Sigmoid colon (tissue), 7 donors: ENCODE data around the gene TNFRSF12A. TPM values are rescaled to one million over a fixed set of nuclear protein-coding genes. Genes with fewer than 3 reads are reported as not detected.

Experiments
- DNase-seq: peaks from one replicate; pipeline ENCODE4 v3.0.0-alpha.2; 2019
- H3K27ac ChIP-seq, 4 donors: fragments of 200-600 bp; sonication (generic); one replicate each; pipeline ENCODE4 v1.5.1; 2016 to 2019; ENCODE audit warnings: mild to moderate bottlenecking in 1 of 4
- H3K27me3 ChIP-seq, 3 donors: fragments of 200-600 bp; sonication (generic); one replicate each; pipeline ENCODE4 v1.5.1; 2019; ENCODE audit warnings: mild to moderate bottlenecking in 1 of 3
- H3K36me3 ChIP-seq, 4 donors: fragments of 200-600 bp; sonication (generic); one replicate each; pipeline ENCODE4 v1.5.1; 2016 to 2019
- H3K4me1 ChIP-seq, 4 donors: fragments of 200-600 bp; sonication (generic); one replicate each; pipeline ENCODE4 v1.5.1; 2017 to 2019
- H3K4me3 ChIP-seq, 4 donors: fragments of 200-600 bp; sonication (generic); one replicate each; pipeline ENCODE4 v1.5.1; 2017 to 2019; ENCODE audit warnings: mild to moderate bottlenecking in 2 of 4, moderate library complexity in 1 of 4
- H3K9me3 ChIP-seq, 4 donors: fragments of 200-600 bp in 3 of 4; sonication (generic) in 3 of 4; one replicate each; pipeline versions ENCODE4 v1.5.1 to v1.6.1; 2013 to 2019
- CTCF ChIP-seq, 4 experiments: fragments of 450-650 bp in 3 of 4; fragments of 200-600 bp in 1 of 4; IDR thresholded peaks; one replicate each; pipeline ENCODE4 v1.5.1; 2016 to 2019; ENCODE audit warnings: antibody characterized with exemption in 4 of 4, mild to moderate bottlenecking in 3 of 4, moderate library complexity in 2 of 4
- EP300 ChIP-seq, 4 donors: sonication (generic); formaldehyde crosslinking; IDR thresholded peaks; one replicate each; pipeline ENCODE4 v1.6.1; 2017; ENCODE audit warnings: antibody characterized with exemption in 4 of 4
- POLR2A ChIP-seq, 2 donors: fragments of 450-650 bp; IDR thresholded peaks; one replicate each; pipeline ENCODE4 v1.6.1; 2016; ENCODE audit warnings: antibody characterized with exemption in 2 of 2, mild to moderate bottlenecking in 2 of 2, moderate library complexity in 2 of 2
- POLR2AphosphoS5 ChIP-seq, 4 donors: sonication (generic); formaldehyde crosslinking; IDR thresholded peaks; one replicate each; pipeline ENCODE4 v1.6.1; 2017; ENCODE audit warnings: antibody characterized with exemption in 4 of 4
- WGBS, 2 donors: extraction: QIAGEN DNeasy Blood & Tissue Kit; methylation state at CpG; one replicate each; pipeline ENCODE4 v1.1.7; 2013; 5-methylcytosine and 5-hydroxymethylcytosine counted together
- intact Hi-C: fragments of 100-400 bp; cut with DNase I; formaldehyde crosslinking; loops from one replicate; pipeline ENCODE4 v1.15.1; 2023
- polyA plus RNA-seq, 3 donors: library from polyadenylated mRNA; stranded (reverse); fragments of 200-250 nt; gene quantifications; one replicate each; pipeline ENCODE4 v1.2.3, GENCODE V29; 2013
- total RNA-seq, 4 donors: library from RNA; depleted of rRNA; stranded (reverse); fragments of >200 nt; gene quantifications; one replicate each; pipeline ENCODE4 v1.1.0, GENCODE V29; 2016
- donor health status: healthy with polysubstance abuse.
- donor health status: Bipolar disorder and iron deficiency.
- donor health status: healthy.

Gene TNFRSF12A
- total and polyA plus RNA-seq, 7 donors = 6.1 to 78.2 (median 10.3) TPM

DNA sequence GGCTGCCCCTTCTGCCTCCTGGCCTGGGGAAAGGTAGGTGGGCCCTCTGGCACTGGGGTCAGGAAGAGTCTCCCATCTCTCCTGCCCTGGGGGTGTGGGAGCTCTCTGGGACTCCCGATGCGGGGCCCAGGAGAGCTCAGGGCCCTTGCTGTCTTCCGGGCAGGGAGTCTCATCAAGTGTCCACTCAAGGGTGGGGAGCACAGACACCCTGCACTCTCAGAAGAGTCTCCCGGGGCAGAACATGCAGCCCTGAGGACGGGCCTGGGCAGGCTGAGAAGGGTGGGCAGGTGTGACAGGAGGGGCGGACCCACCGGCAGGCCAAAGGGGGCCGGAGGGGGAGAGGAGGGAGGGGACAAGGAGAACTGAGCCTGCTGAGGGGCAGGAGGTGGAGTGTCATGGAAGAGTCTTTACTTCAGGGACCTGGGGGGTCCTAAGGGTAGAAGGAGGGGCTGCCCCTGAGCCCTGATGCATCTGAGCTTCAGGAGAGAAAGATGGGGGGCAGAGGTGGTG lies 31.5 kb upstream of the TNFRSF12A start:
- Histone ChIP-seq H3K9me3 (no peaks in the 10 kb centered on the region), H3K4me1 (peaks cover 0 to 8% (median 5%) of the 10 kb centered on the region in 4 donors), H3K27me3 (peaks cover 0 to 22% (median 0%) of the 10 kb centered on the region in 3 donors), H3K36me3 (no peaks in the 10 kb centered on the region), H3K4me3 (no peak overlapping the region), H3K27ac (no peak overlapping the region)
- no peak for TF ChIP-seq CTCF (IDR thresholded peaks at IDR 0.05)
- no peak for TF ChIP-seq EP300 (IDR thresholded peaks at IDR 0.05)
- TF ChIP-seq POLR2A (IDR thresholded peaks at IDR 0.05) = no peak
- TF ChIP-seq POLR2AphosphoS5 (IDR thresholded peaks at IDR 0.05) = no peak
- intact Hi-C loops = no loop called here
- 78 to 84% methylated on average over 8 of the region's 8 CpGs for WGBS, 2 donors
- DNase-seq = no peak

GRCh38 chr16:2990891-2991290 lies 29.3 kb upstream of the TNFRSF12A start:
- no peaks in the 10 kb centered on the region for H3K4me1 ChIP-seq
- H3K27ac ChIP-seq = no peak overlapping the region
- H3K4me3 ChIP-seq = no peak overlapping the region
- WGBS, 2 donors = 35 to 63% methylated on average over 10 of the region's 10 CpGs
- no peak for TF ChIP-seq POLR2A (IDR thresholded peaks at IDR 0.05)
- TF ChIP-seq POLR2AphosphoS5 (IDR thresholded peaks at IDR 0.05) = no peak
- no peak for TF ChIP-seq CTCF (IDR thresholded peaks at IDR 0.05)
- TF ChIP-seq EP300 (IDR thresholded peaks at IDR 0.05) = no peak
- H3K36me3 ChIP-seq = no peaks in the 10 kb centered on the region
- intact Hi-C loops = no loop called here
- peaks cover 0 to 23% (median 0%) of the 10 kb centered on the region in 3 donors for H3K27me3 ChIP-seq
- no peak for DNase-seq
- no peaks in the 10 kb centered on the region for H3K9me3 ChIP-seq

- DNase-seq = no peak
- 64 to 87% methylated on average over 12 of the region's 12 CpGs for WGBS, 2 donors
- Histone ChIP-seq H3K27ac (no peak overlapping the region), H3K27me3 (peaks cover 0 to 31% (median 0%) of the 10 kb centered on the region in 3 donors), H3K4me3 (no peak overlapping the region), H3K4me1 (no peaks in the 10 kb centered on the region), H3K36me3 (no peaks in the 10 kb centered on the region), H3K9me3 (no peaks in the 10 kb centered on the region)
- intact Hi-C loops = no loop called here
- no peak for TF ChIP-seq CTCF (IDR thresholded peaks at IDR 0.05)
- no peak for TF ChIP-seq POLR2A (IDR thresholded peaks at IDR 0.05)
- no peak for TF ChIP-seq EP300 (IDR thresholded peaks at IDR 0.05)
- TF ChIP-seq POLR2AphosphoS5 (IDR thresholded peaks at IDR 0.05) = no peak
Measured at GRCh38 chr16:2991566-2992261, 28.5 kb upstream of the TNFRSF12A start.

DNA sequence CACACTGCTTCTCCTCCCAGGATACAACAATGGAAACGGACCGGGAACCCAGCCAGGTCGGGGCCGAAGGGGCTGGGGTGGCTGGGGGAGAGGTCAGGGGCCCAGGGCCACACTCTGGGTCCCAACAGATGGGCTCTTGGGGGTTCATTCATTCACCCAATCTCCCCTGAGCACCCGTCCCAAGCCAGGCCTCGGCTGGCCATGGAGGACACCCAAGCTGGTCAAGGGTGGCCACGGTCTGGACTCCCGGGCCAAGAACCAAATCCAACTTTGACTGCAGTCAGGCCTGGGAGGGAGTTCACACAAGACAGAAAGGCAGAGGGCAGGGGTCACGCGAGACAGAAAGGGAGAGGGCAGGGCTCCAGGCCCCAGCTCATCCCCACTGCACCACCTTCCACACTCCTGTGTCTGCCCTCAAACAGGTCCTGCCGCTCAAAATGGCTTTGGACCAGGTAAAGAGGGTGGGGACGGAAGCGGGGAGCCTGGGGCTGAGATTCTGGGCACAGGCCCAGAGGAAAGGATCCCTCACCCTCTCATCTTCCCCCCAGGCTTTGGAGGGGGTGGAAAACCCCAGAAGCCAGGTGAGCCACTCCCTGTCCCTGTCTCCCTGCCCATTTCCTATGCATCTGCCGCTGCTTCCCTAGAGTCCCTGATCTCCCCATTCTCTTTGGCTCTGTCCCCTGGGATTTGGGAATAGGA lies 27.6 kb upstream of the TNFRSF12A start:
- Histone ChIP-seq H3K27me3 (peaks cover 0 to 33% (median 0%) of the 10 kb centered on the region in 3 donors), H3K4me1 (no peaks in the 10 kb centered on the region), H3K4me3 (no peak overlapping the region), H3K9me3 (no peaks in the 10 kb centered on the region), H3K36me3 (no peaks in the 10 kb centered on the region), H3K27ac (no peak overlapping the region)
- intact Hi-C loops = no loop called here
- no peak for DNase-seq
- TF ChIP-seq CTCF (IDR thresholded peaks at IDR 0.05) (no peak), EP300 (IDR thresholded peaks at IDR 0.05) (no peak), POLR2A (IDR thresholded peaks at IDR 0.05) (no peak), POLR2AphosphoS5 (IDR thresholded peaks at IDR 0.05) (no peak)
- 86 to 94% methylated on average over 14 of the region's 14 CpGs for WGBS, 2 donors
